OCI-LY3 (cell line): ENCODE measurements around the gene SRP68.
A peak's percentile ranks its signal among the peaks of the same experiment; 100 is the strongest.

Source experiments
- H2AFZ ChIP-seq: fragments of 200-600, 300-600 bp; shearing (Covaris generic); 2 replicates; pipeline ENCODE4 v1.6.0; 2014; ENCODE audit warnings: antibody characterized with exemption, low read depth, low read length
- H3K27ac ChIP-seq: fragments of 200-600, 300-600 bp; sonication (generic); 2 replicates; pipeline ENCODE4 v1.5.1; 2014; ENCODE audit warnings: mild to moderate bottlenecking, low read length, moderate library complexity, mixed read lengths
- H3K27me3 ChIP-seq: fragments of 200-600, 300-600 bp; sonication (generic); 2 replicates; pipeline ENCODE4 v1.6.1; 2014; ENCODE audit warnings: low read depth, low read length, mixed read lengths
- H3K36me3 ChIP-seq: fragments of 200-600, 300-600 bp; sonication (generic); replicated peaks from 2 replicates; pipeline ENCODE3; 2014; ENCODE audit warnings: low read depth, low read length, mixed read lengths
- H3K4me1 ChIP-seq: fragments of 300-600, 200-600 bp; sonication (generic); 2 replicates; pipeline ENCODE4 v1.6.1; 2014; ENCODE audit warnings: low read length, mixed read lengths
- H3K4me2 ChIP-seq: fragments of 200-600, 300-600 bp; sonication (generic); 2 replicates; pipeline ENCODE4 v1.6.1; 2014; ENCODE audit warnings: low read length, mixed read lengths
- H3K4me3 ChIP-seq: fragments of 300-600, 200-600 bp; sonication (generic); 2 replicates; pipeline ENCODE4 v1.5.1; 2014; ENCODE audit warnings: antibody characterized with exemption, mild to moderate bottlenecking, low read length, moderate library complexity
- H3K79me2 ChIP-seq: fragments of 300-600, 200-600 bp; shearing (Covaris generic); 2 replicates; pipeline ENCODE4 v1.6.1; 2014; ENCODE audit warnings: mild to moderate bottlenecking, low read length, mixed read lengths
- H3K9ac ChIP-seq: fragments of 300-600, 200-600 bp; shearing (Covaris generic); 2 replicates; pipeline ENCODE4 v1.6.0; 2014; ENCODE audit warnings: mild to moderate bottlenecking, low read length, moderate library complexity
- H3K9me3 ChIP-seq: fragments of 200-600, 300-600 bp; shearing (Covaris generic); 2 replicates; pipeline ENCODE4 v1.6.1; 2014; ENCODE audit warnings: low read length, mixed read lengths; ENCODE audit not compliant: insufficient read depth
- H4K20me1 ChIP-seq: fragments of 200-600, 300-600 bp; sonication (generic); 2 replicates; pipeline ENCODE4 v1.6.1; 2016; ENCODE audit warnings: low read length, mixed read lengths; ENCODE audit not compliant: insufficient read depth
- CTCF ChIP-seq: fragments of 200-600, 300-600 bp; sonication (generic); IDR thresholded peaks from 2 replicates; pipeline ENCODE4 v1.5.1; 2014; ENCODE audit warnings: antibody characterized with exemption, low read length, low read depth
- EZH2phosphoT487 ChIP-seq: fragments of 200-600 bp; shearing (Covaris generic); IDR thresholded peaks from 2 replicates; pipeline ENCODE4 v1.6.1; 2018; ENCODE audit warnings: antibody characterized with exemption, mixed run types, low read depth

The SRP68 gene

GRCh38 chr17:76017481-76018339 is 54.6 kb downstream of the SRP68 start:
- no peaks in the 10 kb centered on the region for H3K36me3 ChIP-seq
- no peaks in the 10 kb centered on the region for H3K27me3 ChIP-seq
- H3K4me1 ChIP-seq: peaks cover 7% of the 10 kb centered on the region; the same call in 1 of the 2 replicates
- no peaks in the 10 kb centered on the region for H4K20me1 ChIP-seq
- no peak overlapping the region for H3K4me3 ChIP-seq
- H3K9me3 ChIP-seq: no peaks in the 10 kb centered on the region
- no peaks in the 10 kb centered on the region for H3K79me2 ChIP-seq
- H3K27ac ChIP-seq: no peak overlapping the region
- H2AFZ ChIP-seq: no peak overlapping the region
- TF ChIP-seq CTCF: no peak
- TF ChIP-seq EZH2phosphoT487: no peak
- no peak overlapping the region for H3K4me2 ChIP-seq
- no peak overlapping the region for H3K9ac ChIP-seq

DNA sequence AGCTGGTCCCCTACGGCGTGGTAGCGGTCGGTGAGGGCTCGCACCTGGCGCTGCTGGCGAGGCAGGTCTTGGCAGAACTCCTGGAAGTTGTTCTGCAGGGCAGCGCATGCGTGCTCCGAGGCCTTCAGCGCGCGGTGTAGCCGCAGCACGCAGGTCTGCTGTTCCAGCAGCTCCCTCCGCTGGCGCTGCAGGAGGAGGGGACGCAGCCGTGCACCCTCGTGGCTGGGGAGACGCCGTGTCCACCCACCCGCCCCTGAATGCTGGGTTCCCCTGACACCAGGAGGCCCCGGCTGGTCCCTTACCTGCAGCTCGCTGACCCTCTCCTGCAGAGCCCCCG is 57.4 kb downstream of the SRP68 start:
- TF ChIP-seq EZH2phosphoT487 (no peak), CTCF (no peak)
- Histone ChIP-seq H4K20me1 (no peaks in the 10 kb centered on the region), H3K4me3 (no peak overlapping the region), H3K9me3 (no peaks in the 10 kb centered on the region), H3K27ac (no peak overlapping the region), H3K4me2 (no peak overlapping the region), H3K79me2 (no peaks in the 10 kb centered on the region), H3K9ac (no peak overlapping the region), H3K36me3 (no peaks in the 10 kb centered on the region), H2AFZ (no peak overlapping the region), H3K4me1 (peaks cover 7% of the 10 kb centered on the region; the same call in 1 of the 2 replicates), H3K27me3 (no peaks in the 10 kb centered on the region)

- Histone ChIP-seq H4K20me1 (no peaks in the 10 kb centered on the region), H3K36me3 (no peaks in the 10 kb centered on the region), H3K27me3 (no peaks in the 10 kb centered on the region), H3K4me1 (peaks cover 7% of the 10 kb centered on the region; the same call in 1 of the 2 replicates), H3K4me3 (peak overlapping the region; percentile 48), H3K9me3 (no peaks in the 10 kb centered on the region), H3K27ac (no peak overlapping the region), H3K79me2 (no peaks in the 10 kb centered on the region), H2AFZ (peak overlapping the region; percentile 91), H3K9ac (no peak overlapping the region), H3K4me2 (peak overlapping the region; percentile 72)
- no peak for TF ChIP-seq EZH2phosphoT487
- peak; percentile 91 for TF ChIP-seq CTCF
Measured at GRCh38 chr17:76014100-76014924, 58.0 kb downstream of the SRP68 start.

DNA sequence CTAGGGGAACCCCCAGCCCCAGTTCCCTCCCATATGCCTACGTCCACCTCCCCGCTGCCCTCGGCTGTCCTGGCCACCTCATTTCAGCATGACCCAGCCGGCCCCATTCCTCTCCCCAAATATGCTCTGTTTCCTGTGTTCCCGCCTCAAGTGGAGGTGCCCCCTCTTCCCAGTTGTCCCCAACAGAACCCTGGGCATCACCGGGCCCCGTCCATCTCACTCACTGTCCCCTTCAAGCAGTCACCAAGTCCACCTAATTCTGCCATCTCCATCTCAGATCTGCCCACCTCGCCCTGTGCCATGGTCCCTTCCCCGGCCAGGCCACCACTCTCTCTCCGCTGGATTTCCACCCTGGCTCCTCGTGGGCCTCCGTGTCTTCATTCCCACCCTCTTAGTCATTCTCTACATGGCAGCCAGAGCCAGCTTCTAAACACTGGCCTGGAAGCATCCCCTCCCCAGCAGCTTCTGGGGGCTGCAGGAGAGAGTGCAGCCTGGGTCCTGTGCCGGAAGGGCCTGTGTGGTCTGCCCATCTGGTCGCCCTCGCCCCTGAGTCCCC is 58.9 kb downstream of the SRP68 start:
- Histone ChIP-seq H3K4me1 (peaks cover 7% of the 10 kb centered on the region; the same call in 1 of the 2 replicates), H4K20me1 (no peaks in the 10 kb centered on the region), H3K4me2 (no peak overlapping the region), H2AFZ (peak overlapping the region; percentile 91; the same call in 1 of the 2 replicates), H3K27ac (no peak overlapping the region), H3K36me3 (no peaks in the 10 kb centered on the region), H3K4me3 (no peak overlapping the region), H3K9ac (no peak overlapping the region), H3K27me3 (no peaks in the 10 kb centered on the region), H3K79me2 (no peaks in the 10 kb centered on the region), H3K9me3 (no peaks in the 10 kb centered on the region)
- TF ChIP-seq EZH2phosphoT487 (no peak), CTCF (no peak)
